ENCODE data around the gene ZNF423. TPM values are rescaled to one million over a fixed set of nuclear protein-coding genes. Genes with fewer than 3 reads are reported as not detected.

The ZNF423 gene
- total and polyA plus RNA-seq, 2 of the 13 experiments (the other 11 are each of a cell fraction or from before 2014, with no cell fraction given) = 0.07 to 0.31 TPM

DNA sequence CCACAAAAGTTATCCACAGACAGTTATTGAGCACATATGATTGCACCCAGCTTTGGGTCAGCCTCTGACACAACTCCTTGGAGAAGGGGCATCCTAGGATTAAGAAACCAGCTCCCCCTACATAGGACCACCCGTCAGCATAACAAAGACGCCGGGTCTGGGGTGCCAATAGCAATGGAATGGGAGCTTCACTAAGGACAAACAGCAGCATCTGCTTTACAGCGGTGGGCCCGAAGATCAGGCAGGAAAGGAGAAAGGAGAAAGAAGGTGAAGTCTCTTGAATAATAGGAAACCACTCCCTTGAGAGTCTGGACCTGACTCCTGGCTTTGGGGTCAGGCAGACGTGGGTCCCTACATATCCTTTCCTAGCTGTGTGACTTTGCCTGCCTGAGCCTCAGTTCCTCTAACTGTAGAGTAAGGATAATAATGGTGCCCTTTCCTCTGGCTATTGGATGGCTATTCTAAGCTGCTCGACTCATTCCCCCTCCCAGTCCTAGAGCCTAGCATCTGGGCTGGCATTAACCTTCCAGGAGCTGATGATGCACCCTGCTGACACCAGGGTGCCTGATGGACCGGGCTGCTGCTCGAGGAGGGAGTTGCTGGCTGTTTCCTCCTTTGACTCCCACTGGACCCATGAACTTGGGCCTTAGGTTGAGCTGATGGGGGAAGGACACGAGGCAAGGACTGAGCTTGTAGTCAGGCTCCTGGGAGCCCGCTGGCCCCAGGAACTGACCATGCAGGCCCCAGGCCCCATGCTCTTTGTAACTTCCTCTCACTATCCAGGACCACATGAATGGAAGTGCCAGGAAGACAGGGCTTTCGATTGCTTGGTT is 388.2 kb downstream of the ZNF423 start:
- H3K79me2 ChIP-seq (ENCODE audit: insufficient read depth, low read length) = no peaks in the 10 kb centered on the region
- FAIRE-seq (no peak), ATAC-seq (no peak), DNase-seq (ENCODE audit: low spot score) (no peak)
- in situ Hi-C loops (cut with HindIII; ENCODE audit: extremely low pct_ligation_motif_present, low pct_unique_long_range_greater_than_20kb) (no loop called here), intact Hi-C loops (cut with micrococcal nuclease; ENCODE audit: unreplicated experiment) (no loop called here)
- H3K9ac ChIP-seq (ENCODE audit: insufficient read depth, low read depth, low read length) = no peak overlapping the region
- no peaks in the 10 kb centered on the region for H3K9me3 ChIP-seq (ENCODE audit: low read length)
- H3K27me3 ChIP-seq (ENCODE audit: control insufficient read depth in 1 of 2, insufficient read depth in 2 of 2, low read length in 2 of 2) = no peaks in the 10 kb centered on the region; a peak in 1 of 5 replicates
- no TSS peak for BruUV-seq (replicated peaks)
- H3K4me2 ChIP-seq (ENCODE audit: low read depth, low read length) = no peak overlapping the region
- H4K20me1 ChIP-seq (ENCODE audit: insufficient read depth, low read length) = no peaks in the 10 kb centered on the region
- no peaks in the 10 kb centered on the region for H3K4me1 ChIP-seq (ENCODE audit: insufficient read depth, low read length)
- no peak overlapping the region for H3K27ac ChIP-seq (ENCODE audit: extremely low read length, insufficient read depth, low read length)
- H3K36me3 ChIP-seq (replicated peaks in 1 of 2; ENCODE audit: control insufficient read depth in 1 of 2, insufficient read depth in 2 of 2, low read length in 2 of 2) = no peaks in the 10 kb centered on the region
- ChIA-PET POLR2A (no interaction called here), CTCF (ENCODE audit: low intra/inter-chr PET ratio, low total read pairs) (no interaction called here)
- WGBS (ENCODE audit: low lambda C conversion rate) = 2% methylated on average over 12 of the region's 12 CpGs
- H3K4me3 ChIP-seq (replicated peaks in 1 of 3; ENCODE audit: insufficient read depth in 1 of 3, low read depth in 2 of 3, low read length in 3 of 3) = no peak overlapping the region
- no peak overlapping the region for H2AFZ ChIP-seq (ENCODE audit: low read length)
- TF ChIP-seq, protein P1, sequence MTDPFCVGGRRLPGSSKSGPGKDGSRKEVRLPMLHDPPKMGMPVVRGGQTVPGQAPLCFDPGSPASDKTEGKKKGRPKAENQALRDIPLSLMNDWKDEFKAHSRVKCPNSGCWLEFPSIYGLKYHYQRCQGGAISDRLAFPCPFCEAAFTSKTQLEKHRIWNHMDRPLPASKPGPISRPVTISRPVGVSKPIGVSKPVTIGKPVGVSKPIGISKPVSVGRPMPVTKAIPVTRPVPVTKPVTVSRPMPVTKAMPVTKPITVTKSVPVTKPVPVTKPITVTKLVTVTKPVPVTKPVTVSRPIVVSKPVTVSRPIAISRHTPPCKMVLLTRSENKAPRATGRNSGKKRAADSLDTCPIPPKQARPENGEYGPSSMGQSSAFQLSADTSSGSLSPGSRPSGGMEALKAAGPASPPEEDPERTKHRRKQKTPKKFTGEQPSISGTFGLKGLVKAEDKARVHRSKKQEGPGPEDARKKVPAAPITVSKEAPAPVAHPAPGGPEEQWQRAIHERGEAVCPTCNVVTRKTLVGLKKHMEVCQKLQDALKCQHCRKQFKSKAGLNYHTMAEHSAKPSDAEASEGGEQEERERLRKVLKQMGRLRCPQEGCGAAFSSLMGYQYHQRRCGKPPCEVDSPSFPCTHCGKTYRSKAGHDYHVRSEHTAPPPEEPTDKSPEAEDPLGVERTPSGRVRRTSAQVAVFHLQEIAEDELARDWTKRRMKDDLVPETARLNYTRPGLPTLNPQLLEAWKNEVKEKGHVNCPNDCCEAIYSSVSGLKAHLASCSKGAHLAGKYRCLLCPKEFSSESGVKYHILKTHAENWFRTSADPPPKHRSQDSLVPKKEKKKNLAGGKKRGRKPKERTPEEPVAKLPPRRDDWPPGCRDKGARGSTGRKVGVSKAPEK (CRISPR knock-in tag; IDR thresholded peaks at IDR 0.05; ENCODE audit: borderline replicate concordance) = no peak
- TF ChIP-seq NR2F6 (IDR thresholded peaks at IDR 0.05) = no peak
- TF ChIP-seq NR2F6 (CRISPR knock-in tag; IDR thresholded peaks at IDR 0.05) = no peak
- TF ChIP-seq, protein P2, sequence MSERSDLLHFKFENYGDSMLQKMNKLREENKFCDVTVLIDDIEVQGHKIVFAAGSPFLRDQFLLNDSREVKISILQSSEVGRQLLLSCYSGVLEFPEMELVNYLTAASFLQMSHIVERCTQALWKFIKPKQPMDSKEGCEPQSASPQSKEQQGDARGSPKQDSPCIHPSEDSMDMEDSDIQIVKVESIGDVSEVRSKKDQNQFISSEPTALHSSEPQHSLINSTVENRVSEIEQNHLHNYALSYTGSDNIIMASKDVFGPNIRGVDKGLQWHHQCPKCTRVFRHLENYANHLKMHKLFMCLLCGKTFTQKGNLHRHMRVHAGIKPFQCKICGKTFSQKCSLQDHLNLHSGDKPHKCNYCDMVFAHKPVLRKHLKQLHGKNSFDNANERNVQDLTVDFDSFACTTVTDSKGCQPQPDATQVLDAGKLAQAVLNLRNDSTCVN (CRISPR knock-in tag; IDR thresholded peaks at IDR 0.05; ENCODE audit: borderline replicate concordance) = no peak
- TF ChIP-seq NBN (conservative IDR thresholded peaks at IDR 0.05) = no peak
- no peak for TF ChIP-seq NR2F1 (CRISPR knock-in tag; IDR thresholded peaks at IDR 0.05)
- no peak for TF ChIP-seq MATR3 (CRISPR knock-in tag; IDR thresholded peaks at IDR 0.05)
- TF ChIP-seq ZNF12 (CRISPR knock-in tag; IDR thresholded peaks at IDR 0.05) = no peak
- no peak for TF ChIP-seq CBX2 (IDR thresholded peaks at IDR 0.05; ENCODE audit: low read depth, low read length)
- TF ChIP-seq CBX2 (CRISPR knock-in tag; IDR thresholded peaks at IDR 0.05; ENCODE audit: low read depth) = no peak
- TF ChIP-seq LCORL (IDR thresholded peaks at IDR 0.05) = no peak
- no peak for TF ChIP-seq LCORL (CRISPR knock-in tag; IDR thresholded peaks at IDR 0.05)
- no peak for TF ChIP-seq ZSCAN25 (CRISPR knock-in tag; IDR thresholded peaks at IDR 0.05)
- TF ChIP-seq, protein P3, sequence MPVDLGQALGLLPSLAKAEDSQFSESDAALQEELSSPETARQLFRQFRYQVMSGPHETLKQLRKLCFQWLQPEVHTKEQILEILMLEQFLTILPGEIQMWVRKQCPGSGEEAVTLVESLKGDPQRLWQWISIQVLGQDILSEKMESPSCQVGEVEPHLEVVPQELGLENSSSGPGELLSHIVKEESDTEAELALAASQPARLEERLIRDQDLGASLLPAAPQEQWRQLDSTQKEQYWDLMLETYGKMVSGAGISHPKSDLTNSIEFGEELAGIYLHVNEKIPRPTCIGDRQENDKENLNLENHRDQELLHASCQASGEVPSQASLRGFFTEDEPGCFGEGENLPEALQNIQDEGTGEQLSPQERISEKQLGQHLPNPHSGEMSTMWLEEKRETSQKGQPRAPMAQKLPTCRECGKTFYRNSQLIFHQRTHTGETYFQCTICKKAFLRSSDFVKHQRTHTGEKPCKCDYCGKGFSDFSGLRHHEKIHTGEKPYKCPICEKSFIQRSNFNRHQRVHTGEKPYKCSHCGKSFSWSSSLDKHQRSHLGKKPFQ (CRISPR knock-in tag; IDR thresholded peaks at IDR 0.05; ENCODE audit: insufficient replicate concordance) = no peak
- TF ChIP-seq, protein P4, sequence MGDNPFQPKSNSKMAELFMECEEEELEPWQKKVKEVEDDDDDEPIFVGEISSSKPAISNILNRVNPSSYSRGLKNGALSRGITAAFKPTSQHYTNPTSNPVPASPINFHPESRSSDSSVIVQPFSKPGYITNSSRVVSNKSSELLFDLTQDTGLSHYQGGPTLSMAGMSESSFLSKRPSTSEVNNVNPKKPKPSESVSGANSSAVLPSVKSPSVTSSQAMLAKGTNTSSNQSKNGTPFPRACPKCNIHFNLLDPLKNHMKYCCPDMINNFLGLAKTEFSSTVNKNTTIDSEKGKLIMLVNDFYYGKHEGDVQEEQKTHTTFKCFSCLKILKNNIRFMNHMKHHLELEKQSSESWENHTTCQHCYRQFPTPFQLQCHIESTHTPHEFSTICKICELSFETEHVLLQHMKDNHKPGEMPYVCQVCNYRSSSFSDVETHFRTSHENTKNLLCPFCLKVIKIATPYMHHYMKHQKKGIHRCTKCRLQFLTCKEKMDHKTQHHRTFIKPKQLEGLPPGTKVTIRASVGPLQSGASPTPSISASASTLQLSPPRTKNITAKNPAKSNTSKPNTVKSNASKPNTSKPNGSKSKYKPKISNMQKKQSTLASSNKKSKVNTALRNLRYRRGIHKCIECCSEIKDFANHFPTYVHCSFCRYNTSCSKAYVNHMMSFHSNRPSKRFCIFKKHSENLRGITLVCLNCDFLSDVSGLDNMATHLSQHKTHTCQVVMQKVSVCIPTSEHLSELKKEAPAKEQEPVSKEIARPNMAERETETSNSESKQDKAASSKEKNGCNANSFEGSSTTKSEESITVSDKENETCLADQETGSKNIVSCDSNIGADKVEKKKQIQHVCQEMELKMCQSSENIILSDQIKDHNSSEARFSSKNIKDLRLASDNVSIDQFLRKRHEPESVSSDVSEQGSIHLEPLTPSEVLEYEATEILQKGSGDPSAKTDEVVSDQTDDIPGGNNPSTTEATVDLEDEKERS (CRISPR knock-in tag; IDR thresholded peaks at IDR 0.05) = no peak
- no peak for TF ChIP-seq ESRRA (CRISPR knock-in tag; IDR thresholded peaks at IDR 0.05; ENCODE audit: low read depth)
- no peak for TF ChIP-seq TBL1XR1 (IDR thresholded peaks at IDR 0.05; ENCODE audit: borderline replicate concordance, low read length, partially characterized antibody)

Measured in HepG2 (cell line).